HG03521 (cell line): ENCODE results near the gene PLA2G2D.

Source experiments
- ATAC-seq: cut with Tn5 transposase; IDR thresholded peaks from one replicate; pipeline ENCODE4 v1.9.1; 2021; ENCODE audit warnings: mild to moderate bottlenecking, moderate library complexity; ENCODE audit not compliant: unreplicated experiment

PLA2G2D gene

DNA sequence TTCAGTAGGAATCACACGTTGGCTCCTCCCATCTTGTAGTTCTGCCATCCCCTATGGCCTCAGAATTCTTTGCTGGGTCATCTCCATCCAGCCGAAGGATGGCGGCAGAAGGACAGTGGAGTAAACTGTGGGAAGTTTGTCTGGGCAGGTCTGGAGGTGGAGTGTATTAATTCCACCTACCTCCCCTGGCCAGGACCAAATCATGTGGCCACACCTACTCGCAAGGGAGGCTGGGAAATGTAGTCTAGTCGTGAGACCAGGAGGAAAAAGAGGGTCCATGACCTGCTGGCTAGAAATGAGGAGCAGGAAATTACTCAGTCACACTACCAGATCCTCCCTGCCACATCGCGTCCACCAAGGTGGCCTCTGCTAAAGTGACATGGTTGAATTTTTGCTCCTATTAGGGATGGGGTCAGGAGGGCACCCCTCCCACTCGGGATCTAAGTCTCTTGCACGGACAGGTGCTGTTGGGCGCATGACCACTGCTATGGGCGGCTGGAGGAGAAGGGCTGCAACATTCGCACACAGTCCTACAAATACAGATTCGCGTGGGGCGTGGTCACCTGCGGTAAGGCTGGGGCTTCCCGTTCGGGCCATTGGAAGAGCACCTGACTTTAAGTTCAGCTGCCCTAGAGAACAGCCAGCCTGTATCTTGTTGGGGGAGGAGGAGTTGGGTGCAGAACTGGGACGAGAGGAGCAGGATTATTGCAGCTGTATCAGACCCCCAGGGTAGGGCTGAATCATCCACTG is 29.8 kb downstream of the PLA2G2D start:
- no peak for ATAC-seq

DNA sequence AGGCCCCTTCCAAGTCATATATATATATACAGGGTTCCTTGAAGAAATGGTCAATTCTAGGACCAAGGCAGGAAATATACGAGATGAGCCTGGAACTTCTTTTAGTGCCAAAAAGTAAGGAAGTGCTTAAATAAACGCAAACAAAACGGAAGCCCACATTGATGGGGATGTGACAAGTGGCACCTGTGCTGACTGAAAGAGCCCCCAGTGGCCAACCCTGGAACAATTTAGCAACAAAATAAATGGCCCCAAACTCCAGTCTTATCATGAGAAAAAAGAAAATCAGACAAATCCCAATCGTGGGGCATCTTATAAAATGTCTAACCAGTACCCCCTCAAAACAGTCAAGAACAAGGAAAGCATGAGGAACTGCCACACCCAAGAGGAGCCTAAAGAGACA is 31.7 kb downstream of the PLA2G2D start:
- no peak for ATAC-seq

DNA sequence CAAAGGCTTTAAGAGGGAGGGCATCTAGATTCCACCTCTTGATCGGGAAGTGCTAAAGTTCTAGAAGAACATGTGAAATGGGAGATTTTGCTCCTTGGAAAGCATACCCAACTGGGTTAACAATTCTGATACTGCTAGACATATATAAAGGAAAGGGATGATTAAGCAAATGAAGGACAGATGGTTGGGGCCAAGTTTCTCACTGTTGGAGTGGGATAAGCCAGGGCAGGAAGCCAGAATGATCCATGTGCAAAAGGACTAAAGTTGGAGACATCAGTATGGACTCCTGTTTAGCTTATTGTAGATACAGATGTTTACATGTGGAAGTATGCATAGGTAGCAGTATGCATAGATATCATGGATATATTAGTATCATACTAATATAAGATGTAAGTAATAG is 32.5 kb downstream of the PLA2G2D start:
- ATAC-seq, result no peak

DNA sequence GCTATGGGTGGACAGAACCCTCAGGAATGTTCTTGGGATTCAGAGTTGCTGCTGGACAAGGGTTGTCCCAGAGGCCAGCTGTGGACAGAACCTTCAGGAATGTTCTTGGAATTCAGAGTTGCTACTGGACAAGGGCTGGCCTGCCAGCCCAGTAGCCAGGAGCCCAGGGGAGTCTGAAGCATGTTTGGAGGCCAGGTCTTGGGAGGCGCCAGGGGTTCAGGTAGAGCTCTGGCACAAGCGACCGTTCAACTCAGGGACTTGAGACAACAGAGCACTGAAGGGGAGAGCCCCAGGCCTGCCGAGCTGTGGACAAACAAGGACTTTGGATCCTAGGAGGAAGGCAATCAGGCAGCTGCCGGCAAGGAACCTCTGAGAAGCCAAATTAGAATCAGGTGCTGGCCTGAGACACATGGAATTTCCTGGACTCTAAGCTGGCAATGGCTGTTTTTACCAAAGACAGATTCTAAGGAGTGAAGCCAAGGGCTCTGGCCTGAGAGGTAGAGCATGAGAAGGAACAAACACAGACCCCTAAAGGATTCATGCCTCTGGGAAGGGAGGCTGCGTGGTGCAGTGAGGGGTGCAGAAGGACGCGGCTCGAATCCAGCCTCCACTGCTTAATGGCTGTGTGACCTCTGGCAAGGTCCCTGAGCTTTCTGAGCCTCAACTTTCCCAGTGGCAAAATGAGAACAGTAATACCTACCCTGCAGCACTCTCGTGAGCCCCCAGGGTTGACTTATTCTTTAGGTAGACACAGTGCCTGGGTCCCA is 36.0 kb downstream of the PLA2G2D start:
- ATAC-seq, result no peak

DNA sequence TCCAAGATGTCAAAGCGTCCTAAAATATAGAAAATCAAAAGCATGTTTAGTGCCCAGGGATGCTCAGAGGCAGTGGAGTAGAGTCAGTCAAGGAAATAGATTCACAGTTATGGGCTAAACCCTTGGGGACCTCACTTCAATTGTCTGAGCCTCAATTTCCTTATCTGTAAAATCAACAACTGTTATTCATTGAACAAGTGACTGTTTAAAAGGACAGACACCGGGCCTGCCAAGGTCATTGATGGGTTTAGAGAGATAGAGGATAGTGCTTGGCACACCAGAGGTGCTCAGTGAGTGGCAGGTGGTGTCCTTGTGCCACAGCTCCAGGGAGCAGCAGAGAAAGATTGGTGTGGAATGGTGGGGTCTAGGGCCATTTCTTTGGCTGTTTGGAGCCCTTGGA is 36.6 kb downstream of the PLA2G2D start:
- no peak for ATAC-seq

DNA sequence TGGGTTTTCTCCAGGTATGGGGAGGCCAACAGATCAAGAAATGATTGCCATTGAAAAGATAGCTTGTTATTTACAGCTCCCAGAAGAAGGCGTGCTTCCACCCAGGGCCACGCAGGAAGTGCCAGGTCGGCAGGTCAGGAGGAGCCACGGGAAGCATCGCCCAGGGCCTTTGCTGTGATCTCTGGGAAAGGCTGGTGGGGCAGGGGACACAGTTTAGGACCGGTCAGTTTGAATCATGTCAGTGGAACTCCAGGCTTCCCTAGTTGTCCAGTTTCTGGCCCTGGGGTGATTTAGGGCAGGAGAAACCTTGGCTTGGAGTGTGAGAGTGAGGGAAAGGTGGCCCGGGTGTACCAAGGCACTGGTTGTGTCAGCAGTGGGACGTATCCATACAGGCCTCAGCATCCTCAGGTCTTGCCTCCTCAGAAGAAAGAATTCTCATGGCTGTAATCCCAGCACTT is 38.0 kb downstream of the PLA2G2D start:
- ATAC-seq, result no peak

DNA sequence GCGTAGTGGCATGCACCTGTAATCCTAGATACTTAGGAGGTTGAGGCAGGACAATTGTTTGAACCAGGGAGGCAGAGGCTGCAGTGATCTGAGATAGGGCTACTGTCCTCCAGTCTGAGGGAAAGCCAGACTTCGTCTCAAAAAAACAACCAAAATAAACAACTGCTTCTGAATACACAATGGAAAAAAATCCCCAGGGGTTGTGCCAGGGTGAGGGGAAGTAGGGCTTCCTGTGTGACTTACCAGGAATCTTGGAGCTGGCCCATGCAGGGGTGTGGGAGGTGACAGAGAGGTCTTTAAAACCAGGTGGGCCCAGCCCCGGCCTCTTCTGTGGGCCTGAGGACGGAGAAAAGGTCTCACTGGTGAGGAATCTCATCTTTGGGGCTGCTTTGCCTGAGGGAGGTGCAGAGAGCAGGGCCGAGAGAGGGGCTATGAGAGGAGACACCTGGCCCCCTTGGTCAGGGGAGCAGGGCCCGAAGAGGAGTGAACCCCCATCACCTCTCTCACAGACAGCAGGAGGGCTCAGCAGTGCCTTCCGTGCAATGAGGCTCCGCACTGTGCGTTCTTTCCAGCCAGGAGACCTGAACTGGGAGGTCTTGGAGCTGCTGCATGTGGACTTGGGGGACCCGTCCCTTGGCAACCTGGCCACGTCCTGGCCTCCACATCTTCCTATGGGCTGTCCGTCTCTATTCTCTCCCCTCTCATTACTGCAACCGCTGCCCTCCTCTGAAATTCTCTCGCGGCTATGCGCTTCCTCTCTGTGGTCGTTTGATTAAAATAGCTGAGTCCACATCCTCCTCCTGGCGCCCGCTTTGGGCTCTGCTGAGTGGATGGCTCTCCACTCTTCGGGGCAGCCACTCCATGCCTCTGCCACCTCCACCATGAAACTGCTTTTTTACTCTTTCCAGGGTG is 38.6 kb downstream of the PLA2G2D start:
- no peak for ATAC-seq

DNA sequence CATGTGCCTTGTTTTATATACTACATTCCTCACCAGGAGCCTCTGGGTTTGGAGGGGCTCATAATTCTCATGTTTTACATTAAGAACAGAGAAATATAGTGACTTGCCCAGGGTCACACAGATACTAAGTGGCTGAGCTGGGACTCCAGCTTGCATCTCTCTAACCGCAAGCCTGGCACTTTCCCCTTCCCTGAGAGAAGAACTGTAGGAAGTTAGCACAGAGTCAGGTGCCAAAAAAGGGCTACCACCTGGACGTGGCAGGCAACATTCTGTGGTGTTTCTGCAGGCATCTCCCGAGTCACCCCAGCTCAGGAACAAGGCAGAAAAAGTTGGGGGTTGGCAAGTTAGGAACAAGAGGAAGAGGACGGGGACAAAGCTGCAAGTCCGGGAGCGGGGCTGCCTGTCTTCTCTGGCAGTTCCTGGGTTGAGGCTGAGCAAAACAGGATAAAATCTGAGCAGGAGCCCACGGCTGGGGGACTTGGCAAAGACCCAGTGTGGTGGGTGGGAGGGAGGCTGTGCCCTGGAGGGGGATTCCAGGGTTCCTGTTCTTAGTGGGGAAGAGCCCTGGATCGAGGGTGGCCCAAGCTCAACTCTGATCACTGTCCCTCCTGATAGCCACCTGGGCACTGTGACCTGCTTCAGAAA is 39.6 kb downstream of the PLA2G2D start:
- ATAC-seq, result no peak

DNA sequence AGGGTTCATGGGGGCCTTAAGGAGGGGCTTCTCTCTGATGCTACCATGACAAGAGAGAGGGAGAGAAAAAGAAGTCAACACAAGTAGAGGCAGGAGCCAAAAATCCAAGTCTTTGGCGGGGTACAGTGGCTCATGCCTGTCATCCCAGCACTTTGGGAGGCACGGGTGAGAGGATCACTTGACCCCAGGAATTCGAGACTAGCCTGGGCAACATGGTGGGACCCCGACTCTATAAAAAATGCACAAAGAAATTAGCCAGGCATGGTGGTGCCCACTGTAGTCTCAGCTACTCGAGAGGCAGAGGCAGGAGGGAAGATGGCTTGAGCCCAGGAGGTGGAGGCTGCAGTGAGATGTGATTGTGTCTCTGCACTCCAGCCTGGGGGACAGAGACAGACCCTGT is 40.6 kb downstream of the PLA2G2D start:
- no peak for ATAC-seq

DNA sequence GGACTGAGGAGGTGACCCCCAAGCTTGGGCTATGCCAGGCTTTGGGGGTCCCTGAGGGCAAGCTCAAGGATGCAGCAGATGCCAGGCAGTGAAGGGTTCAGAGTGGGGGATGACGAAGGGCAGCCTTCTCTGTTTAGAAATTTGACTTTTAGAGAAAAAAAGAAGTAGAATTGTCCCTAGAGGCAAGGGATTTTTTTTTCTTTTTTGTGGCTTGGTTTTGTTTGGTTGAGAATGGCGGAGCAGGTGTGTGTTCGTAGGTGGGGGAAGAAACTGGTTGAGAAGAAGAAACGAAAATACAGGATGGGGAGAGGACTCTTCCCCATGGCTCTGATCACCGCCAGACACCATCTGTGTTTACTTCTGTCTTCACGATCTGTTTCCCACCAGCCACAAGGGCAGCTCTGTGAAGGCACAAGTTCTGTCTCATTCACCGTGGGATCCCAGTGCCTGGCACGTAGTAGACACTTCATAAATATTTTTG is 41.1 kb downstream of the PLA2G2D start:
- ATAC-seq, result no peak

DNA sequence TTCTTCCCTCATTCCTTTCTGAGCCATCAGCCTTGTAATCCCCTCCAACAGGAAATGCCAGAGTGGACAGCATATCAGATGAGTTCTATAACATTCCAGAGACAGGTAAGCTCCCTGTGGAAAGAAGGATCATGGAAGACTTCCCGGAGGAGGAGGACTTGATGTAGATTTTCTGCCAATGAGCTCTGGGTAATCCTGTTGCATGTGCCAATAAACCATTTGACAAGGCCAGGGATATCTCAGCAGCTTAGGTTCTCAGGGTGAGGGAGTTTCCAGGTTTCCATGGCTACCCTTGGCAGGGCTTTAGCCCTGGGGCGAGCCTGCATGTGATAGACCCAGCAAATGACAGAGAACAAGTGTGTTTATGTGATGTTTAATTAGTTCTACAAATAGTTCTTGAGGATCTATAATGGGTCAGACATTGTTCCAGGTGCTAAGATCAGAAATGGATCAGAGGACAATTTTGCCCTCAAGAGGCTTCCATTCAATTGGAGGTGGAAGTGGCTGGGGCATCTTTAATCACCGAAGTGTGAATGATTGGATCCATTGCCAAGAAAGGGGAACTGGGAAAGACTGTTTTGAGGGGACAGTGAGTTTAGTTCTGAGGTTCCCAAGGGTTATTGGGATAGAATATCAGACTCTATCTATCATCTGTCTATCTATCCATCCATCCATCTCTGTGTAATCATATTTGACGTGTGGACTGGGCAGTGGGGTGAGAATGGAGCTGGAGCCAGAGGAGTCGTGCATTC is 42.5 kb downstream of the PLA2G2D start:
- no peak for ATAC-seq

DNA sequence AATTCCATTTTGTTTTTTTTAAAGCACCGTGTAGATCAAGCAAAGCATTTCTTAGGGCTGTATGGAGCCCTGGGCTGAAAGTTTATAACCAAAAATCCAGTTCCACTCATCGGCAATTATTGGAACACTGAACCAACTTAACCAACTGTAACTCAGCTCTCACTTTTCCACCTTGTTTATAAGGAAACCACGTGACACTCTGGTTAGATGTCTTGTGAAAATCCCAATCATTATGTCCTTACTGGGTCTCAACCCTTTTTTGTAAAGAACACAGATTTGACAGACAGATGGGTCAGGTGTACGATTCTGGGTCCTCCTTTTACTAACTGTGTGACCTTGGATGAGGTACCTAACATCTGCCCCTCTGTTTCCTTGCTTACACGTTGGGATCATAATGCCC is 43.1 kb downstream of the PLA2G2D start:
- no peak for ATAC-seq

DNA sequence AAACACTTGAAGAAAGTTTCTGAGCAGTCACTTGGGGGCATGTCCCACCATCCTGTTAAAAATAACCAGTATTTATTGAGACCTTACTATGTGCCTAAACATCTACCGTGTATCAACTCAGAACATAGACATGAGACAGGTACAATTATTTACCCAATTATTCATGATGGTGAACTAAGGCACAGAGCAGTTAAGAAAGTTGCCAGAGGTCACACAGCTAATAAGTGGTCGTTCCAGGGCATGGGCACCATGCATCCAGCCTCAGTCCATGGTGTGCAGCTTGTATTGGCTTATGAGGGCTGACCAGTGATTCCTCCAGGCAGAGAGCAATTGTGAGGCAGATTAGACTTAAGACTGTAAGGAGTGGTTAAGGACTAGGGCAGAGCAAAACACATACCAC is 44.0 kb downstream of the PLA2G2D start:
- ATAC-seq, result no peak

DNA sequence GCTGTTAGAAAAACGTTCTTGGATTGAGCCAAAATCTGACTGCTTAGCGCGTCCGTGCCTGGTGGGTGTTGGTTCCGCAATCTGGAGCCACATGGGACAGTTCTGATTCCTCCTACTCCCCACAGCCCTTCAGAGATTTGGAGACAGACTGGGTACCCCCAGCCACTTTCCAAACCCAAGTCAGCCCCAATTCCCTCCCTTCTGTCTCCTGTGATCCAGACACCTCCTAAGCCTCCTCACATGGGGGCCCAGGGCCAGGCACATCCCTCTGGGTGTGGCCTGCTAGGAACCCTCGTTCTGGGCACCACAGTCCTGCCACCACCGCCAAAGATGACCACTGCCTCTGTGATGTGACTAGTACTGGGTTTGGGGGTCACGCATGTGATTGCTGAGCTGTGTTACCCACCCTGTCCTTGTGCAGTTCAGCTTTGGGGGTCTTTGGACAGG is 44.6 kb downstream of the PLA2G2D start:
- ATAC-seq, result no peak

DNA sequence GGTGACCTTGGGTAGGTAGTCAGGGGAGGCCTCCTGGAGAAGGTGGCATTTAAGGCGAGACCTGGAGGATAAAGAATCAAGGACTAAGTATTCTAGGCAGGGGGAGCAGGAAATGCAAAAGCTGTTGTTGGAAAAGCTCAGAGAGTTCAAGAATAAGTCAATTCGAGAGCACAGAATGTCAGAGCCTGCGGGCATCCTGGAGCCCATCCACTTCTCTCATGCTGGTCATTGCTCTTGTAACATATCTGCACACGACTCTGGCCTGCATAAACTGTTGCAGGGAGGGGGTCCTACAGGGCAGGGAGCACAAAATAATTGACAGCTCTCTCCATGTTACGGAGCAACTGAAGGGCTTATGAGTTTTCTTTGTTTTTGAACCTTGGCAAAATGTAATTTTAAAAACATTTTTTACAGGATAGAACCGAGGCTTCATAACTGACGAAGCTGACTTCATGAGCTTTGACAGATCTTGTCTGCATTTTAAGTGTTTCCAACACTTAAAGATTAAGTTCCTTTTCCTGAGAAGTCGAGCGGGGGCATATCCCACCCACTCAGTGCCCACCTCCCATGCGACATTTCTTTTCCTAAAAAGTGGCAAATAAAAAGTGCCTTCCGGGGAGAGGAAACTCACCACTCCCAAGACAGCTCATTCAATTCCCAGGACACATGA is 45.1 kb downstream of the PLA2G2D start:
- ATAC-seq, result no peak

DNA sequence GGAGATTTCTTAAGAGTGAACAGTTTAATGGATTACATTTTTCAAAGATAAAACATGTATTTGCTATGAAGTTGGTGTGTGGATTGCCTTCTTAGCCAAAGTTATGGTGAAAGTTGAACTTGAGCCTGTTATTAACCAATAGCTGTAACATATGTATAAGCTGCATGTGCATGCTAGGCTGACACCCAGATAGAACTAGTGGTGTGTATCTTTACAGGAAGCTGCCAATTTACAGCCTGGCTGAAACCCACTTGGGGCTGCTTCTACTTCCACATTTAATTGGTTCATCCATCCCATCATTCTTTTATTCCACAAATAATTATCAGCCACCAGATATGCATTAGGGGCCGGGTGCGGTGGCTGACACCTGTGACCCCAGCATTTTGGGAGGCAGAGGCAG is 46.1 kb downstream of the PLA2G2D start:
- ATAC-seq, result no peak

DNA sequence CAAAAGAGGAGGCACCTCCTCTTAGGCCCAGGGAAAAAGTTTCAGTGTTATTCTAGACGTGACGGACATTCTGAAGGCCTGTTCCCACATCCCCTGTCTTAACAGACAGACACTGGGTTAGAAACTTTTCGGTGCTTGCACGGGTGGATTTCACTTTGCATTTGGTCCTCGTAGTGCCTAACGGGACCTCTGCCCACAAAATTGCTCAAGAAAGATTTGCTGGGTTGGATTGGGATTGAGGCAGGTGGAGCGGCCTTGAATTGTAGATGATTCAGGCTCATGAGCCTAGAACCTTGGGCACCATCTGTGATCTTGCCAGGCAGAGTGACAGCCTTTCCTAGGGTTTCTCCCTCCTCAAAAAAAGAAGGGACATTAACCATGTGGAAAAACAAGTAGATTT is 46.6 kb downstream of the PLA2G2D start:
- no peak for ATAC-seq

DNA sequence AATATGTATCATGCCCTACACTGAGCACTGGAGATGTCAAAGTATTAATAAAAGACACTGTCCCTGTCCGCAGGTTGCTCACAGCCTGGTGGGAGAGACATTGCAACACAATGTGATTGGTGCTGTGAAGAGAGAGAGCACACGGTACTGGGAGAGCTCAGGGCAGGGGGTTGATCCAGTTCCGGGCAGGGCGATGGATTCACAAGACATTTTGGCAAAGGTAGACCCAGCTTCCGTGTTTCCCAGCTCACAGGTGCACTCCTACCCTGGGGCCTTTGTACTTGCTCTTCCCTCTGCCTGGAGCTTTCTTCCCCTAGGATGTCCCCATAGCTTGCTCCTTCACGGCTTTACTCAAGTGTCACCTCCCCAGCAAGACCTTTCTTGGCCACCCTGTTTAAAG is 47.9 kb downstream of the PLA2G2D start:
- no peak for ATAC-seq

DNA sequence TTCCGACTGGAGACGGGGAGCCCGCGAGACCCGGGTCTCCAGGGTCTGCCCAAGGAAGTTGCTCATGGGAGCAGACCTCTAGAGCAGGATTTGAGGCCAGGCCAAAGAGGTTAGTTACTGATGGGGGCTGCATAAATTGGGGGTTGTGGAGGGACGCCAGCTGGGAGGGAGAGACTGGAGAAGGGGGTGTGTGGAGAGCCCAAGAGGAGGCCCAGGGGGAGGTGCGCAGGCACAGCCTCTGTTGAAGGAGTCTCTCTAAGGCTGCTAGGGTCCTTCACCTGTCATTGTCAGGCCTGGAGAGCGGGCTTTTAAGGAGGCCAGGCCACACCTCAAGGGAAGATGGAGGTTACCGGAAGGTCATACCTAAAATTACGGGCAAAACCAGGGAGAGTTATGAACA is 49.0 kb downstream of the PLA2G2D start:
- no peak for ATAC-seq
